ENCODE results near the gene HSD17B8.
A peak's percentile ranks its signal among the peaks of the same experiment; 100 is the strongest.

The HSD17B8 gene

DNA sequence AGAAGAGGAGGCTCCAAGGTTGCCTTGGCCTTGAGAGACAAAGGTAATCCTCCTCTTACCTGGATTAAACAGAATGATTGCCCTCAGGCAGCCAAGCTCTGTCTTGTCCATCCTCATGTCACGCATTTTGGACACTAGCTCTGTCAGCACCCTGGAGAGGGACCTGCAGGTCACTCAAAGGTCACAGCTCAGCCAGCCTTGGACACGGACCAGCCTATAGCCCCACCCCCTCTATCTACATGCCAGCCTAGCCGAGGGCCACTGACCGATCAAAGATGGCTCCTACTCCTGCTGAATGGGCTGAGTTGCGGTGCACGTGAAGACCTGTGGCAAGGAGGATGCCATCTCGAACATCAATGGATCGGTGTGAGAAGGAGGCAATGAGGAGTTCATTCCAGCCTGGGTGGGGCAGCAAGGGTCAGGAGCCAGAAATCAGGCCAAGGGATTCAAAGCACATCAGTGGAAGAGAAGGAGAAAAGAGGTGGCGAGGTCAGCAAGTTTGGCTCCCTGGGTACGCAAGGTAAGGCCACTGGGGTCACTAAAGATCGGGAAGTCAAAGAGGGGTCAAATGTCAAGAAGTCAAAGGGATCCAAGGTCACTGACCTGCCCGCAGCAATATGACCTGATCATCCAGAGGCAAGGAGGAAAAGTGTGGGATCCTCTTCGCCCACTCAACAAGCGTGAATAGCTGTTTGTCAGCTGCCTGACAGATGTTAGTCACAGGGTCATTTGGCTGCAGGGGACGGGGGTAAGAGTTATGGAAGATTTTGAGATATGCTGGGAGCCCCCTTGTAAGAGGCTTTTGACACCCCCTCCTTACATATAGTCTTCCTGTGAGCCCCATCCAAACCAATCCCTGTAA, 8.9 kb upstream of the HSD17B8 start:
- peaks cover 35% of the 10 kb centered on the region for H3K4me1 ChIP-seq (ENCODE audit: control insufficient read depth, low read length)
- H3K36me3 ChIP-seq (ENCODE audit: control insufficient read depth, low read length) = peaks cover 44% of the 10 kb centered on the region

DNA sequence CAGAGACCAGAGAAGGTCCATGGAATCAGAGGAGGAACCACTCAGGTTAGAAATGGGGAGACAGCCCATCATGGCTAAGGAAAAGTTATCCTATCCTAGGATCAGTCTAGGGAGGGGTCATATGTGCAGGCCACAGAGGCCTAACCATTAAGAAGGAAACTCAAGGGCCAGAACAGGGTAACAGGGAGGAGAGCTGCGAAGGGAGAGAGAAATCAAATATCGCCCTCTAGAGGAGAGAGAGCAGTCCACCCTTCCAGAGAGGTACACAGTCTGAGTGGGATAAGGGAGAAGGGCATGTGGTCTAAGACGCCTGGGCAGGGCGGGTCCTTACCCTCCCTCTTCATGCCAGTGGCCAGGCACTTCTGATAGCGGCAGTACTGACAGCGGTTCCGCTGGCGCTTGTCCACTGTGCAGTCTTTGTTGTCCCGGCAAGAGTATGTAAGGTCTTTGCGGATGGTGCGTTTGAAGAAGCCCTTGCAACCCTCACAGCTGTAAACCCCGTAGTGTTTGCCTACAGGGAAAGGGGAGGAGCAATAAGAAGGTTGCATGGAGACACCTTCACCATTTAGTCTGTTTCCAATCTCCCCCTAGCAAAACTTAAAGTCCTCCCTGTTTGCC, 6.9 kb upstream of the HSD17B8 start:
- 0 out of 2 replicates have a peak, but pooled peaks cover 4% of the 10 kb centered on the region for H4K20me1 ChIP-seq (ENCODE audit: control insufficient read depth, insufficient read depth, low read depth, low read length)
- peaks cover 44% of the 10 kb centered on the region for H3K4me1 ChIP-seq (ENCODE audit: control insufficient read depth, low read length)

More for the DNA sequence above, 8.9 kb upstream of the HSD17B8 start:
- H3F3A ChIP-seq (ENCODE audit: control insufficient read depth, insufficient read depth) = no peaks in the 10 kb centered on the region
- 0 out of 2 replicates have a peak, but pooled peaks cover 4% of the 10 kb centered on the region for H4K20me1 ChIP-seq (ENCODE audit: control insufficient read depth, insufficient read depth, low read depth, low read length)
- no peak overlapping the region for H3K27ac ChIP-seq (ENCODE audit: low read depth, low read length)
- peaks cover 27% of the 10 kb centered on the region for H3K79me2 ChIP-seq (ENCODE audit: control insufficient read depth, low read length)
- no peak overlapping the region for H3K4me3 ChIP-seq (ENCODE audit: low read length)
- H3K9me3 ChIP-seq (ENCODE audit: control insufficient read depth, insufficient read depth, low read length) = no peaks in the 10 kb centered on the region
- H3K9me2 ChIP-seq (replicated peaks; ENCODE audit: control insufficient read depth, low read length) = no peaks in the 10 kb centered on the region
- H3K27me3 ChIP-seq (ENCODE audit: control insufficient read depth, low read length) = peaks cover 22% of the 10 kb centered on the region
- TF ChIP-seq, protein P1, sequence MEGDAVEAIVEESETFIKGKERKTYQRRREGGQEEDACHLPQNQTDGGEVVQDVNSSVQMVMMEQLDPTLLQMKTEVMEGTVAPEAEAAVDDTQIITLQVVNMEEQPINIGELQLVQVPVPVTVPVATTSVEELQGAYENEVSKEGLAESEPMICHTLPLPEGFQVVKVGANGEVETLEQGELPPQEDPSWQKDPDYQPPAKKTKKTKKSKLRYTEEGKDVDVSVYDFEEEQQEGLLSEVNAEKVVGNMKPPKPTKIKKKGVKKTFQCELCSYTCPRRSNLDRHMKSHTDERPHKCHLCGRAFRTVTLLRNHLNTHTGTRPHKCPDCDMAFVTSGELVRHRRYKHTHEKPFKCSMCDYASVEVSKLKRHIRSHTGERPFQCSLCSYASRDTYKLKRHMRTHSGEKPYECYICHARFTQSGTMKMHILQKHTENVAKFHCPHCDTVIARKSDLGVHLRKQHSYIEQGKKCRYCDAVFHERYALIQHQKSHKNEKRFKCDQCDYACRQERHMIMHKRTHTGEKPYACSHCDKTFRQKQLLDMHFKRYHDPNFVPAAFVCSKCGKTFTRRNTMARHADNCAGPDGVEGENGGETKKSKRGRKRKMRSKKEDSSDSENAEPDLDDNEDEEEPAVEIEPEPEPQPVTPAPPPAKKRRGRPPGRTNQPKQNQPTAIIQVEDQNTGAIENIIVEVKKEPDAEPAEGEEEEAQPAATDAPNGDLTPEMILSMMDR (IDR thresholded peaks at IDR 0.05; ENCODE audit: low read depth, low read length, poor library complexity, severe bottlenecking) = no peak
- TF ChIP-seq EZH2phosphoT487 (IDR thresholded peaks at IDR 0.05; ENCODE audit: borderline replicate concordance, low read length) = no peak
- no peak overlapping the region for H3K4me2 ChIP-seq (ENCODE audit: low read length)

DNA sequence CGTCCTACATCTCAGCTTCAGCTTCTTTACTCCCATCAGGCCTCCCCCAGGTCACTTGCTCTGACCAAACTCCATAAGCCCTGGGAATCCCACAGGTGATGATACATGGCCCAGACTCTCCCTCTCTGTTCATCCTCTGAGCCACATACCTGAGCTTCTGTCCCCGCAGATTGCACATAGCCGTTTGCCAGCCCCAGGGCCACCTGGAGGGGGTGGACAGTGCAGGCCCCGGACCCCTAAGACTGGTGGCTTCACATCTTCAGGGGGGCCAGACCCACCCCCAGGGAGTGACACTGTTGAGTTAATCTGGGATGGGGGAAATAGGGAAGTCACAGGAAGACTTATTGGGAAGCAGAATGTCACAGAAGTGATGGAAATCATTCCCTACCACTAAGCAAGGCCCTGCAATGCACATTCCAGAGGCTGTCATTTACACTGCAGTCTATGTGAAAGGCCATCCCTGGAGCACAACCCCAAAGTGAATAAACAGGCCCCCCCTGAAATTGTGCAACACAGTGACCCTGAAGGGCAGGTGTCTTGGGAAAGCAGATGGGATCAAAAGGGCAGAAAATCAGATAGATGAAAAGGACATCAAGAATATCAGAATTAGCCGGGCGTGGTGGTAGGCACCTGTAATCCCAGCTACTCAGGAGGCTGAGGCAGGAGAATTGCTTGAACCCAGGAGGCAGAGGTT, 6.1 kb upstream of the HSD17B8 start:
- Histone ChIP-seq H3K27me3 (ENCODE audit: control insufficient read depth, low read length) (no peaks in the 10 kb centered on the region), H3K4me2 (ENCODE audit: low read length) (peak overlapping the region; percentile 98), H4K20me1 (ENCODE audit: control insufficient read depth, insufficient read depth, low read depth, low read length) (0 out of 2 replicates have a peak, but pooled peaks cover 4% of the 10 kb centered on the region), H3K79me2 (ENCODE audit: control insufficient read depth, low read length) (peaks cover 51% of the 10 kb centered on the region), H3K36me3 (ENCODE audit: control insufficient read depth, low read length) (peaks cover 69% of the 10 kb centered on the region), H3K9me3 (ENCODE audit: control insufficient read depth, insufficient read depth, low read length) (no peaks in the 10 kb centered on the region), H3K27ac (ENCODE audit: low read depth, low read length) (no peak overlapping the region), H3K4me3 (ENCODE audit: low read length) (no peak overlapping the region), H3F3A (ENCODE audit: control insufficient read depth, insufficient read depth) (peaks cover 11% of the 10 kb centered on the region), H3K4me1 (ENCODE audit: control insufficient read depth, low read length) (peaks cover 38% of the 10 kb centered on the region), H3K9me2 (replicated peaks; ENCODE audit: control insufficient read depth, low read length) (no peaks in the 10 kb centered on the region)
- TF ChIP-seq, protein P1 (IDR thresholded peaks at IDR 0.05; ENCODE audit: low read depth, low read length, poor library complexity, severe bottlenecking) = no peak
- TF ChIP-seq EZH2phosphoT487 (IDR thresholded peaks at IDR 0.05; ENCODE audit: borderline replicate concordance, low read length) = no peak

More for the DNA sequence above, 6.9 kb upstream of the HSD17B8 start:
- Histone ChIP-seq H3K79me2 (ENCODE audit: control insufficient read depth, low read length) (peaks cover 46% of the 10 kb centered on the region), H3K27ac (ENCODE audit: low read depth, low read length) (no peak overlapping the region), H3K36me3 (ENCODE audit: control insufficient read depth, low read length) (peaks cover 61% of the 10 kb centered on the region), H3K9me3 (ENCODE audit: control insufficient read depth, insufficient read depth, low read length) (no peaks in the 10 kb centered on the region), H3K27me3 (ENCODE audit: control insufficient read depth, low read length) (peaks cover 5% of the 10 kb centered on the region), H3K9me2 (replicated peaks; ENCODE audit: control insufficient read depth, low read length) (no peaks in the 10 kb centered on the region), H3K4me3 (ENCODE audit: low read length) (no peak overlapping the region), H3K4me2 (ENCODE audit: low read length) (0 out of 2 replicates have a peak overlapping the region, but pooled peaks have one; percentile 16), H3F3A (ENCODE audit: control insufficient read depth, insufficient read depth) (peaks cover 3% of the 10 kb centered on the region)
- no peak for TF ChIP-seq EZH2phosphoT487 (IDR thresholded peaks at IDR 0.05; ENCODE audit: borderline replicate concordance, low read length)
- TF ChIP-seq, protein P1 (IDR thresholded peaks at IDR 0.05; ENCODE audit: low read depth, low read length, poor library complexity, severe bottlenecking) = peak; percentile 80

All from DOHH2 (cell line).